Stimulated activated naive CD8-positive, alpha-beta T cell treated with anti-CD3 and anti-CD28 coated beads, Interleukin-15, Interleukin-2, amounts not matched to agents 100 U/mL and 50 U/mL, for 24 hours (primary cell): Measurements from ENCODE around the gene GALK2.

Experiments
- ATAC-seq: fragments of 150-1000 bp; cut with Tn5 transposase; one replicate; pipeline ENCODE4 v1.10.0; 2021
- DNase-seq: peaks from one replicate; pipeline ENCODE4 v3.0.0; 2021

Gene GALK2

DNA sequence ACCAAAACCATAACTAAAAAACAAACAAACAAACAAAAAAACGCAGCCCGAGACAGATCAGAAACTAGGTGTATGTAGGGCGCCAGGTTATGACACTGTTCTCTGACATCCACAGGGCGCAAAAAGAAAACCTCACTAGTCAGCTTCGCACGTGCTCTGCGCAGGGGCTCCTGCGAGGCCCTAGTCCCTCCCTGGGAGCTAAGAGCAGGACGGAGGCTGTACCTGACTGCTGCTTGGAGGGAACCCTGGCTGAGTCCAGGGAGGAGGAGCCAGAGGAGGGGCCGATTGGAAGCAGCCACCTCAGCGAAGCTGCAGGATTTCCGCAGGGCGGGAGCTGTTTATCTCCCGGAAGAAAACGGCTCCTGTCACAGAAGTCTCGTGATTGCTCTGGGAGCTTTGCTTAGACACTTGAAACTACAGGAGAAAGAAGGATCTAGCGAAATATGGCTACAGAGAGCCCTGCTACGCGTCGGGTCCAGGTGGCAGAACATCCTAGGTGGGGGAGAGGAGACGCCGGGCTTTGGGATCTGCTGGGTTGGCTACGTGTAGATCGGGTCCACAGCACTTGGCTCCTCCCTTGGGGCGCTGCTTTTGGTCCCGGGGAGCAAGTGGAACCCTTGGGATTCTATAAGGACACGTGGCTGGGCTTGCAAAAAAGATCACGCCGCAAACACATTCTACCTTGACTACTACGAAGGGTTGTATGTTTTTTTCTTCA lies at the start of gene GALK2:
Gene GALK2 (plus strand): TSS at position 368 of the 718 bp plus-strand sequence. CDS start 76 bp downstream, at position 444.
- peak; percentile 81 for DNase-seq
- peak; percentile 100 for ATAC-seq

DNA sequence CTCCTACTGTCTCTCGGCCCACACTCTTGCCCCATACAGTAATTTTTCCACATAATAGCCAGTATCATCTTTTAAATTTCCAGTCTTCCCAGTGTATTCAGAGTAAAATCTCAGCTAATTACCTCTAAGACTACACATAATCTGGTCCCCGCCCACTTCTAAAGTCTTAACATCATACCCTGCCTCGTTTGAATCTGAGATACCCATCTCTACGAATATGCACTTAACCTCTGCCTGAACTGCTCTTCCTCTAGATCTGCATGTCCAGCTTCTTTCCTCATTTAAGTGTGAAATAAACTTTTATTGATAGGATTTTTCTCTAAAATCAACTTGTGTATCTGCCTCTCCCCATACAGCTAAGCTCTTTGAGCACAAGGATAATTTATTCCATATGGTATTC lies 49.2 kb upstream of the GALK2 start:
- ATAC-seq (no peak), DNase-seq (no peak)

DNA sequence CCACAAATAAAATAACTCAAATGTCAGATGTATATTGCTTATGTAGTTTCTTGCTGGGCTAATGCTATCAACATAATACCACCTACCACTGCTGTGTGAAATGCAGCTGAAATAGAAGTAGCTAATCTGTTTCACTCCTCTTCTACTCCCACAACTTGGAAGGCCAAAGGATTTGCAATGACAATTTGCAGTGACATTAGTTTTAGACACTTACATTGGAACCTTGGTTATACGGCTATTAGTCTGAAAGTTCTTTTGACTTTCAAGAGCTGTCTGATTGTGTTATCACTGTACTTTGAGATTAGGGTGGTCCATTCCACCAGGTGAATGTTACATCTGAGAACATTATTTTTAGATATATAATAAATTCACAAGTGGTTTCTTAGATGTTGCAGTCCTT lies 48.1 kb upstream of the GALK2 start:
- no peak for ATAC-seq
- DNase-seq: no peak

DNA sequence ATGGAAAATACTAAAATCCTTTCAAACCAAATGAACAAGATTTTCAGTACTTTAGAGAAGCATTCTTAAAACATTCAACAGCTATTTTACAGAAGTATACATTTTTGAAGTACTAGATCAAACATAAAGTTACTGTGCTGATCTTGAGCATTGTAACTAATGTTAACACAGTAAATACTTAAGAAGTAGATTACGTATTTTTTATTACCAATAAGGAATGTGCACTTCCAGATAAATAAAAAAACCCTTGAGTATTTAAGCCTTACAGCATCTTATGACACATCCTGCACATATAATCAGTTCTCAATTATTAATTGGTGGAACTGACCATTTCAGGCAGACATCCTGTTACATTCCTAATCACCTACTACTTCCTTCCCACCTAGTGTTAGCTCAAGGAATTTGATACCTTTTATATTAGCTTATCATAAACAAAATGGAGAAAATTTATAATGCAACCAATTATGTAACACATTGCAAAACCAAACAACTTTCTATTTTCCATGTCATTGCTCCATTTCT lies 47.4 kb upstream of the GALK2 start:
- no peak for ATAC-seq

DNA sequence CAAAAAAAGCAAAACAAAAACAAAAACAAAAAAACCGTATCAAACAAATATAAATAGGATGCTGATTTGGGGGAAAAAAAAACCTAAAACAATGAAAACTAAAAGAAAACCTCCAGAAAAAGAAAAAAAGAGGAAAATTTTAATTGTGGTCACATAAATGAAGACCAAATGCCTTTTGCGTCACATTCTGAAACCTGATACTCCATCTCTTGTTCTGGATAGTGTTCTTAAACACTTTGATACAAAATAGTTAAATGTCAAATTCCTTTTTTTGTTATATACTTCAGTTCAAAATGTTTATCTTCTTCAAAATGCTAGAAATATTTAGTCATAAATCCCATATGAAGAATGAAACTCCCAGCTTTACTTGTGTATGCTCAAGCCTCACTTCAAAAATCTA lies 45.7 kb upstream of the GALK2 start:
- no peak for ATAC-seq
- no peak for DNase-seq

More for the DNA sequence above, 47.4 kb upstream of the GALK2 start:
- DNase-seq: no peak

DNA sequence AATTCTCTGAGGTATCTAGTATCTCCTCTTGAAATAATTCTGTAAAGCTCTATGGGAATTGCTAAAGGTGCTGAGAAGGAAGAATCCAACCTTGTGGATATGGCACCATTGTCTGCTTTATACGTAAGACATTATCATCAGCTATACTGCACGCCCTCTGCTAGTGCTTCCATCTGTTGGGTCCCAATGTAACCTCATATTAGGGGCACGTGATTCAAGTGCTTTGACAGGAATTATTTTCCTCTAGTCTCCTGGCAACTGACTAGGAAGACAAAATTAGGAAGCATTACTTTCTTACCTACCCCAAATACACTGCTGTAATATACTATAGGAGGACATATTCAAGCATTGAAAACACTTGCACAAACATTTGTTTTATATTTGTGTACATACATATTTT lies 38.6 kb upstream of the GALK2 start:
- DNase-seq (no peak), ATAC-seq (no peak)

DNA sequence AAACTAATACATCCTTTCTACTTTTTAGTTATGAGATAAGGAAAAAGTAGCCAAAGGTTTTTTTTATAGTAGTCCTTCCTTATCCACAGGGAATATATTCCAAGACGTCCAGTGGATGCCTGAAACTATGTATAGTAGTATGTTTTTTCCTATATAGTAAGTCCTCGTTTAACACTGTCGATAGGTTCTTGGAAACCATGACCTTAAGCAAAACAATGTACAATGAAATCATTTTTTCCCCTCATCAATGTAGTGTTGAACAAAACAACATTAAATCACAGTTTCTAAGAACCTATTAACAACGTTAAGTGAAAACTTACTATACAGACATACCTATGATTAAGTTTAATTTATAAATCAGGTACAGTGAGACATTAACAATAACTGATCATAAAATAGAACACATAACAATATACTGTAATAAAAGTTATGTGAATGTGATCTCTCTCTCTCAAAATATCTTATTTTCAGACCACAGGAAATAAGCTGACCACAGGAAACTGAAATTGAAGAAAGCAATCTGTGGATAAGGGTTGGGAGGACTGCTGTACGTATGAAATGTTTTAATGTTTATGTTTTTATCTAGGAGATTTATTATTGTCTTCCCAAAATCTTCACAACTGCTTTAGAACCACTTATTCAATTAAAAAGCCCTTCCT lies 35.2 kb upstream of the GALK2 start:
- no peak for DNase-seq
- no peak for ATAC-seq

DNA sequence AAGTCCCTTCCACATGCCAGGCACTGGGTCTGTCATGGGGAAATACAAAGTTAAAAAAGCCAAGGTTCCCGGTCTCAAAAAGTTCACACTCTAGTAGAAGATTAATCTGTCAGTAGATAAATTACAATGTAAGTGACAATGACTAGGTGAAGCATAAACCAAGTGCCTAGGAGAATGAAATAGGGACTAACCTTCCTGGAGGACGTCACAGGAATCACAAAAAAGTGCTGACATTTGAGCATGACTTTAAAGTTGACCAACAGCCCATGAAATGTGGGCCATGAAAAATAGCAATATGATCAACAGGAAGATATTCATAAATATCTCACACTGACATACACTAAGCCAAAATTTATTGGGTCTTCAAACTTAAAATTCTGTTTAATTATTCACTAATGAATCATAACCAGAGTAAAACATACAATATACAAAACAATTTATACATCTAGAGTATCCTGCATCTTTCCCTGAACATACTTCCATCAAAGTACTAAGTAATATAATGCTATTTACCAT lies 34.6 kb upstream of the GALK2 start:
- DNase-seq (no peak), ATAC-seq (no peak)

DNA sequence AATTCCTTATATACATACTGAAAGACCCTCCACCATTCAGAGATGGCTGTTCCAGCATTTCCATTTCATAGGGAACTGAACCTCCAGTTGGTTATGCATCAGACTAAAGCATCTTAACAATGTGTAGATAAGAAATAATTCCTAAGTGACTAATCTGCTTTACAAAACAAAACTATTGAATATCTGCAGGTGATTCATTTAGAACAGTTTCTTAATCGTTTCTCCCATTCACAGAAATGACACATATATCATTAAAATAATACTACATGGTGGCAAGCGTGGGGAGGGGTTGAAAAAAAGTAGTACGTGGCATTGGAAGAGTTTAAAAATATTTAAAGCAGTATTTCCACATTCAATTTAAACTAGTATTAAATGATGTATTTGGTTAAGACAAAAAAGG lies 34.1 kb upstream of the GALK2 start:
- ATAC-seq (no peak), DNase-seq (no peak)

DNA sequence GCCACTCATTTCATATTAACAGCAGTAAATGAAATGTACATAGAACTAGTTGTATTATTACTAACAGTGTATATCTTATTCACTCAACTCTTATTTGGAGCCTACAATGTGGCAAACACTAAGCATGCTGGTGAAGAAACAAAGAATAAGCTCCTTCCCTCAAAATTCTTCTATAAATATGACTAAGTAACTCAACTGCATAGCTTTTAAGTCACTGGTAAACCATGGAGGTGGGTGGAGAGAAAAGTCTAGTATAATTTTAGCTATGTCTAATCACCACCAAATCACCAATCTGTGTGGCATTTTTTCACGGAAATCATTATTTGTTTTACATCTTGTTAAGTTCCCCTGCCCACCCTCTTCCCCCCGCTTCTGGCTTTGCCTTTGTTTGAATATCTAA lies 32.2 kb upstream of the GALK2 start:
- DNase-seq (no peak), ATAC-seq (peak; percentile 43)

DNA sequence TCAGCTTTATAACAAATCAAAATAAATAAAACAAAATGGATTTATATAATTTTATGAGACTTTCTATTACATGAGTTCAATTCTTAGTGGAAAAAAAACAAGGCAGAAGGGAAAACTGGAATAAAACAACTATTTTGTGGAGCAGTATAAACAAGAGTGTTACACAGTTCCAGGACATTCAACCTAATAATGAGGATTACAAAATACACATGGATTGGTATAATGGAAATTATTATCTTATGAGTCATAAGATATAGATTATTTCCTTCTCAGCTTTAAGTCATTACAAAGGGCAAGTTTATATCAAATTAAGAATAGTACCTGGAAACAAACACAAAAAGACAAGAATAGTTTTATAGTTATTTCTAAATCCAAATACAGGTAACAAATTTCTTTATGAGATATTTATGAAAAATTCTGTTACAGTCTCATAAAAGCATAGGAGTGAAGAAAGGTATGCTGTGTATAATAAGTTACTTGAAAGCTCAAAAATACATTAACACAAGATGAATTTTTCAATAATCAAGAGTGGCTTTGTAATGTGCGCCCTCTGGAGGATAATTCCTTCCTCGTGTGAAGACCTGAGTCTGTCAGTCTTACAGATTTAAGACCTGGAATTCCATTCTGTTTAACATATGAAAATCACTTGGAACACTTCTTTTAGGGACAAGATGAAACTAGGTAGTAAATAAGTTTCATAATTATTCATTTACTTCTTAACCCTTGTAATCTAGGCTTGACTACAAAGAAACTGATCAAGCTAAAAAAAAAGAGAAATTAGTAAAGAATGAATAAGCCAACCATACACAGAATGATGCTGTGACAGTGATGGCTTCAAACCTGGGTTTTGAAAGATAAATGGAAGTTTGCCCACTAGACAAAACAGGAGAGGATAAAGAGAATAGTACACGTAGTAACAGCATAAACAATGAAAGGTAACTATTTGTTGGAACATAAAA lies 24.1 kb upstream of the GALK2 start:
- DNase-seq (peak; percentile 29), ATAC-seq (no peak)

DNA sequence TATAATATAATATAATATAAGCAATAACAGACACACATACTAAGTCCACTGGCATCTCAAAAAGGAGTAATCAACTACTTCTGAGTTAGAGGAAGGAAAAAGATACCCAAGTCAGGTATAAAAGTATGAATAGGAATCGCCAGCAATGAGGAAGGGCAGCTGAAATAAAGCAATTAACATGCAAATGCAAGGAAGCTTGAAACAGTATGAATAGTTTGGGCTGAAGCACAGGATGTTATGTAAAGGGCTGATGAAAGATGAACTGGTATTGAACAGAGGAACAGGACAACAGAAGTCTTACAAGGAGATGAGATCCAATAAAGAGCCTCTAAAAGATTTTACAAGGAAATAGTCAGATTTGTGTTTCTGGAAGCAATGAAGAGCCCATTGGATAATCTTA lies 21.7 kb upstream of the GALK2 start:
- no peak for ATAC-seq
- no peak for DNase-seq

DNA sequence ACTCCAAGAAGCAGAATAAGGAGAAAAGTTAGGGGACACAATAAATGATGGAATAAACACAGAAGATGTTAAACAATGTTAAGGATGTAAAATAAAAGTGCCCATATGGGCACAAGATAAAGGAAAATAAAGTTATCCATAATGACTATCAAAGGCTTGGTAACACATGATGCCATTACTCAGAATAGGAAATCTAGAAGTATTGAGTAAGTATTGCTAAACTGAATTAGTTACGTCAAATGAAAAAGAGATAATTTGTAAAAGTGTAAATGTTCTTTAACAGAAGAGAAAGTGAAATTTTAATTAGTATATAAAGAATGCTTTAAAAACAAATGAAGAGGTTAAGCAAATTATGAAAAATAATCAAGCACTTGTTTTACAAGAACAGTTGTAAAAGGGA lies 21.3 kb upstream of the GALK2 start:
- DNase-seq (no peak), ATAC-seq (no peak)

DNA sequence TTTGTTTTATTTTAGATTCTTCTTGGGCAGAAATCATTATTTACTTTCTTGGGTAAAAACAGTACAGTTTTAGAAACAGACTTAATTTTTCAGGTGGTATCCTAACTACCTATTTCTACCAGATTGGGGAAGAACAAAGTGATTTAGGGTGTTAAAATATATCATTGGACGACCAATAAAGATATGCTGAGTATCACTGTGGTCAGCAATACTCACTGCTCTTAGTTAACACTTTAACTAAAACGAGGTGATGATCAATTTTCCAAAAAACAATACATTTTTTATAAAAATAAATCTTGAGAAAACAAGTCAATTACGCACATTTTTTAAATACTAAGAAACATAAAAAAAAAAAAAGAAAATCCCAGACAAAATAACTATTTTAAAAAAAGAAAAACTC lies 18.2 kb upstream of the GALK2 start:
- DNase-seq (no peak), ATAC-seq (no peak)

DNA sequence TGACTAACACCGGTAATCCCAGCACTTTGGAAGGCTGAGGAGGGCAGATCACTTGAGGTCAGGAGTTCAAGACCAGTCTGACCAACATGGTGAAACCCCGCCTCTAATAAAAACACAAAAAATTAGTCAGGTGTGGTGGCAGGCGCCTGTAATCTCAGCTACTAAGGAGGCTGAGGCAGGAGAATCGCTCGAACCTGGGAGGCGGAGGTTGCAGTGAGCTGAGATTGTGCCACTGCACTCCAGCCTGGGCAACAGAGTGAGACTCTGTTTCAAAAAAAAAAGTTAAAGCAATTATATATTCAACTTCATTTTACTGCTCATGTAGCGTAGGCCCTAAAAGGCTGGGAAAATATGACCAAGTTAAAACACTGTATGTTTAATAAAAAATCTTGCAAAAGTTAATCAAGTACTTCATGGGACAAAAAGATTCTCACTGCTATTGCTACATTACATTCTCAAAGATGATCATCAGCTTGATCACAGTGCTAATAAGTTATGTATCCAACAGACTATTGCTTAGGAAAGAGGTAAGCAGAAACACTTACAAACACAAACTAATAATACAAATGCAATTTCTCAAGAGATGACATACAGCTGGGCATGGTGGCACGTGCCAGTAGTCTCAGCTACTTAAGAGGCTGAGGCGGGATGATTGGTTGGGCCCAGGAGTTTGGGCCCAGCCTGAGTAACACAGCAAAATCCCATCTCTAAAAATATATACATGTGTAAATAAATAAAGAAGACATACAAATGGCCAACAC lies 17.3 kb upstream of the GALK2 start:
- DNase-seq (no peak), ATAC-seq (no peak)

DNA sequence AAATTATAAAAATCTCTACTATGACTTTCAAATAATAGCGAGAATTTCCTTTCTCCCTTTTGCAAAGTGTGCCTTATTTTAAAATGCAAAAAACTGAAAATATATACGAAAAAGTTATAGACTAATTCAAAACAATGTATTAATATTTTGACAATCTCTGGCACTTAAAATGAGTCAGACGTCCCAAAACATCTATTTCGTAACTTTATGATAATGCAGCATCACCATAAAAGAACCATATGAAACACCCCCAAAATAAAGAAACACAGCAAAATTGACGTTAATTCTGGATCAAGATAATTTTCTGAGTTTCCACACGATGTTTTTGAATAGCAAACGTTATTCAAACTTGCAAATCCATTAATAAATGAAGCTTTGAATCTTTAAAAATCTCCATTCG lies 15.7 kb upstream of the GALK2 start:
- DNase-seq (no peak), ATAC-seq (no peak)

DNA sequence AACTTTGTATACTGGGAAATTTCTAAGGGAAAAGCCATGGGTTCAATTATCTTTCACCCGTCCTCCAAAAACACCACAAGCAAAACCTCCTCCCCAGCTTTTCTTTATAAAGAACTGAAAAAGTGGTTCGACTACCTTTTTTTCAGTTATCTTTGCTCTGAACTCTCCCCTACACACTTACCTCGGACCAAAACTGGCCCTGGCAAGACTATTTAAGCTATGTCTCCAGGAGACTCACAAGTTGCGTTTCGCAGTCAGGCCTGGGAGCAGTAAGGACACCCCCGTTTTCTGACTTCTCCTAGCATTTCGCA lies 15.3 kb upstream of the GALK2 start:
- DNase-seq: no peak

DNA sequence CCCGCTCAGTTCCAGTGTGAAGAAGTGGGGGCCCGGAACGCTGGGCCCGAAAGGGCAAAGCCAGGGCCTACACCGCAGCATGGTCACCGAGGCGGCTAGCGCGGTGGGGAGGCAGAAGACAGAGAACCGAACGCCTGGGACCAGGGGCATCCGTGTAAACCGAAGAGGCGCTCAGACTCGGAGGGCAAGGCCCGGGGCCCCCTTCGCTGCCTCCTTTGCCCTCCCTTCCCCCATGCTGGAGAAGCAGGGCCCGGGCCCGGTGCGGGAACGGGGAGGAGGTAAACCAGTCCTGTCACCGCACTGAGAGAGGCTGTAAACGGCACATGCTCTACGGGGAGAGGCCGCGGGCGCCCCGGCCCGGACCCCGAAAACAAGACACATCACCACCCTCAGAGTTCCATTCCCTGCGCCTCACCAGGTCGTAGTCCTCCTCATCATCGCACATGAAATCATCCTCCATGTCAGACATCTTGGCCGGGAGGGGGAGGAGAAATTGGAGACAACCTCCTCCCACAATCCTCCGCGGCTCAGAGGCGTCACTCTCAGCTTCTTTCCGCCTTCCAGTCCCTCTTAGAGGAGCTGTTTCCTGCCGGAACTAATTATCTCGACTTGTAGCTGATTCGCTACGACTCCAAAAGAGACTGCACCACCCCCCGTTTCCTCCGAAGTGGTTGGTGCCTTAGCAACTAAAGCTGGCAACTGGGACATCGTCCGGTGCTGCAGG lies 14.8 kb upstream of the GALK2 start, which contains the start of gene COPS2:
Gene COPS2 (minus strand): TSS at position 490 of the 724 bp plus-strand sequence. CDS start 21 bp downstream, at position 469.
- ATAC-seq (peak; percentile 99), DNase-seq (peak; percentile 89)

More for the DNA sequence above, 15.3 kb upstream of the GALK2 start:
- no peak for ATAC-seq

DNA sequence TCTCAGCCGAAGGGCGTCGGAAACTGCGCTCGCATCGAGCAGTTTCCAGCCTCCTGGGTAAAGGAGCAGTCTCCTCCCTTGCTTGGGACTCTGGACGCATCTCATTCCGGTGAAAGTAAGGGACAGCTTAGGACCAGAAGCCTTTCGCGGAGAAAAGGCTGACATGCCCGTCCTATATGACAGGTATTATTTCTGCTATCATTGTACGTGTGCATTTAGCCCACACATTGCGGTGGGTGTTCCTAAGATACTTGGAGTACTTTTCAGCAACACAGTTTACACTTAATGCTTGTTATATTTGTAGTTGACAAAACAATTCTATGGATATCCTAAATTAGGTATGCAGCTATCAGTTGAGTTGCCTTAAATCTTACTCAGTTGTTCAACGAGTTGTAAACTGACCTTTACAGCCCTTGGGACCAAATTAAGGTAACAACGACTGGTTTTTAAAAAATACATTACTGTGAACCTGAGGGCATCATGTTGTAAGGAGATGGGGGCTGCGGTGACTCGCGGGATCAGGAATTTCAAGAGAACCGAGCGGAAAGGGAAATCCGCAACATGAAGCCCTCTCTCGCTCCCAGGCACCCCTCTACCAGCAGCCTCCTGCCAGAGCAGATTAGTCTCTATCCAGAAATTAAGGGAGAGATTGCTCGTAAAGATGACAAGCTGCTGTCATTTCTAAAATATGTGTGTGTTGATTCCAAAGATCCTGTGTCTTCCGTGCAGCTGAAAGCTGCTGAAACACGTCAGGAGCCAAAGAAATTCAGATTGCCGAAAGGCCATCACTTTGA lies 14.0 kb upstream of the GALK2 start:
- ATAC-seq (no peak), DNase-seq (peak; percentile 19)

DNA sequence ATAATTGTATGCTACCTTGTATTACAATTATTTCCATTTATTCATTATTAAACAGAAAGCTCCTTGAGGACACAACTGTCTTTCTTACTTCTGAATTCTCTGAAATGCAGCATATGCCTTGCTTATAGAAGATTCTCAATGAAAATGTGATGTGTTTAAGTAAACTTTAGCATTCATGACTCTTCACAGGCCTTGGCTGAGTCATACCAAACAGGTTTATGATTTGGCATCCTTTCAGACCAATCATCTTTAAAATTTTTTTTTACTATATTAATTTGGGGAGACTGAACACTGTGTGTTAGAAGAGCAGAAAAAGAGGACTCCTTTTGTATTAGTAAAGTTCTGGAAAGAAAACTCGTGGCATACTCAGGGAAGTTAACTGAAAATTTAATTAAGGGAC lies 6.4 kb upstream of the GALK2 start:
- DNase-seq (no peak), ATAC-seq (no peak)
